IgD-negative memory B cell (primary cell): ENCODE measurements around the gene FSIP1. TPM values are rescaled to one million over a fixed set of nuclear protein-coding genes. Genes with fewer than 3 reads are reported as not detected.

ENCODE experiments used
- H3K27ac Mint-ChIP-seq, 3 donors: one replicate each; pipeline ENCODE4 v1.8.0; 2020 to 2022; ENCODE audit warnings: mild to moderate bottlenecking in 3 of 3, mixed read lengths in 3 of 3, moderate library complexity in 1 of 3
- H3K27me3 Mint-ChIP-seq: one replicate; pipeline ENCODE4 v1.8.0; 2021; ENCODE audit warnings: mixed read lengths
- H3K36me3 Mint-ChIP-seq: one replicate; pipeline ENCODE4 v1.8.0; 2020; ENCODE audit warnings: mild to moderate bottlenecking, mixed read lengths
- H3K4me1 Mint-ChIP-seq, 3 donors: one replicate each; pipeline ENCODE4 v1.8.0; 2020 to 2022; ENCODE audit warnings: mixed read lengths in 3 of 3, mild to moderate bottlenecking in 1 of 3
- H3K4me3 Mint-ChIP-seq, 4 donors: one replicate each; pipeline ENCODE4 v1.8.0; 2020 to 2022; ENCODE audit warnings: mild to moderate bottlenecking in 4 of 4, mixed read lengths in 4 of 4, moderate library complexity in 3 of 4
- H3K9me3 Mint-ChIP-seq, 3 donors: one replicate each; pipeline ENCODE4 v1.8.0; 2020 to 2021; ENCODE audit warnings: mixed read lengths in 3 of 3, mild to moderate bottlenecking in 1 of 3
- polyA plus RNA-seq: library from polyadenylated mRNA; unstranded; fragments of 300-500 nt; fragmentation: Illumina TruSeq; gene quantifications from one replicate; pipeline ENCODE4 v1.2.3, GENCODE V29; 2021

FSIP1 gene
- polyA plus RNA-seq, 1 donor from 2014 or later: 0.61 TPM

DNA sequence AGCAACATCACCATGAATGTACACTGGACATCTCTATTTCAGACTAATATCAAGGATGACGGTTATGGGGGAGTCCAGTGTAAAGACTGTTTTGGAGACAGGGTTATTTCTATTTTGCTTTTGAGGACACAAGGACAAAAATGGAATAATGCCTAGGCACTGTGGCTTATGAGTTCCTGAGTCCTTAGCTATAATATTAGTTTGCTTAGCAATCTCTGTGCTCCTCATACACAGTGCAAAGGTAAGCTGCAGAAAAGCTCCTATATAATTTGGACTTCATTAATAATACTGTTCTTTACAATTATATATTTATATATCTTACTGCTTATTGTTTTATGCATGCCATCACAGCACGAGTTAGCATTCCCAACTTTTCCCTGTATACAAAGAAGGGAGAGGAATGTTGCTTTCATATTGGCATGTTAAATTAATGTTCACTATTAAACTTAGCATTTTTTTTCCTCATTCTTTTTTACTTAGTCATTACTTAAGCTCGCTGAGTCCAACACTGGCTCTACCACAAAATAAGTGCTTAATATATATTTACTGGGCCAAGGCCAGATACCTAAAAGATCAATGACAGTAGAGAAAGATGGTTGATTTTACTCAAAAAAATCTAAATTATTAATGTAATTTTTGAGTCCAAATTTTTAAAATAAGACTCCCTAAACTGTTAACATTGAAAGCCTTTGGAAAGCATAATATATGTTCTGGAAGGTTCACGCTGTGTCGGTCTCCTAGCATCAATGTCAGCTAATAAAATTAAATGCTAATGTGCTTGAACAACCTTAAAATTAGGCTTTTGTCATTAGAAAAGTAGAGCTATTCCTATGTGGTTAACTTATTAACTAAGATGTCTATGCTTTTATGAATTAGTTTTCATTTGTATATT is 187.9 kb downstream of the FSIP1 start:
- Mint-ChIP-seq H3K36me3 (no peaks in the 10 kb centered on the region), H3K9me3 (no peaks in the 10 kb centered on the region), H3K4me1 (peaks cover 0 to 1% (median 0%) of the 10 kb centered on the region in 3 donors), H3K27ac (no peak overlapping the region), H3K27me3 (no peaks in the 10 kb centered on the region), H3K4me3 (no peak overlapping the region)

DNA sequence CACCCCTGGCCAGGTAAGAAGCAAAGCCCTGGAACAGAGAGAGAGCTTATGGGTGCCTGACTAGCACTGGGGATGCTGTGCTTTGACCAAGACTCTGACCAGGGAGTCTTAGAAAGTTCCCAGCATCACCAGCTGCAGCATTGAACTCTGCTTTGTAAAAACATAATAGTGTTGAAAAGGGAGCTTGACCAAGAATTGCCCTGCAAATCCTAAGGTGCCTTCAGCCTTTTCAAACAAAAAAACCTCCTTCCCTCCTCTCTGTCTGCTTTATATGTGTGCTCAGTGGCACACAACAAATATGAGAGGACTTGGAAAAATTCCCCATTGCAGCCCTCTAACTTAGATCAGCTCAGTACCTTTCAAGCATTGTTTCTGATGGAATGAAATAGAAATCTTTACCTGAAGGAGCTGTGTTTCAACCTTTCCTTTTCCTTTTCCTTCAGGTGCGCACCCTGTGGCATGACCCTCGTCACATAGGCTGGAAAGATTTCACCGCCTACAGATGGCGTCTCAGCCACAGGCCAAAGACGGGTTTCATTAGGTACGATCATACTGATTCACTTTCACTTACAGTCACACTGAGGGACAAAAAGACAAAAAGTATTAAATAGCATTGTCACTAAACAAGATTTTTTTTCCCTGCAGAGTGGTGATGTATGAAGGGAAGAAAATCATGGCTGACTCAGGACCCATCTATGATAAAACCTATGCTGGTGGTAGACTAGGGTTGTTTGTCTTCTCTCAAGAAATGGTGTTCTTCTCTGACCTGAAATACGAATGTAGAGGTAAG is 188.8 kb downstream of the FSIP1 start:
- Mint-ChIP-seq H3K4me1 (peaks cover 0 to 1% (median 0%) of the 10 kb centered on the region in 3 donors), H3K4me3 (no peak overlapping the region), H3K9me3 (no peaks in the 10 kb centered on the region), H3K27me3 (no peaks in the 10 kb centered on the region), H3K36me3 (no peaks in the 10 kb centered on the region), H3K27ac (no peak overlapping the region)

DNA sequence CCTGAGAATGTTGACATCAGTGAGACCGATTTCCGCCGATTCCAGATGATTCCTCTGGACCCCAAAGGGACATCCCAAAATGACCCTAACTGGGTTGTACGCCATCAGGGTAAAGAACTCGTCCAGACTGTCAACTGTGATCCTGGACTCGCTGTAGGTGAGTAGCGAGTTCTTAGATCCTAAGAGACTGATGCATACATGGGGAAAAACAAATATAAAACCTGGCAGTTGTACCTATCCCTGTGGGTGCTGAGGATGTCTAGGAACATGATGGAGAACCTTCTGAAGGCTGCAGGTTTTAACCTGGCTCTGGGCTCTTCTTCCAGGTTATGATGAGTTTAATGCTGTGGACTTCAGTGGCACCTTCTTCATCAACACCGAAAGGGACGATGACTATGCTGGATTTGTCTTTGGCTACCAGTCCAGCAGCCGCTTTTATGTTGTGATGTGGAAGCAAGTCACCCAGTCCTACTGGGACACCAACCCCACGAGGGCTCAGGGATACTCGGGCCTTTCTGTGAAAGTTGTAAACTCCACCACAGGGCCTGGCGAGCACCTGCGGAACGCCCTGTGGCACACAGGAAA is 189.5 kb downstream of the FSIP1 start:
- H3K27ac Mint-ChIP-seq: no peak overlapping the region
- H3K4me3 Mint-ChIP-seq: no peak overlapping the region
- H3K9me3 Mint-ChIP-seq: no peaks in the 10 kb centered on the region
- H3K4me1 Mint-ChIP-seq: peaks cover 0 to 1% (median 0%) of the 10 kb centered on the region in 3 donors
- no peaks in the 10 kb centered on the region for H3K36me3 Mint-ChIP-seq
- no peaks in the 10 kb centered on the region for H3K27me3 Mint-ChIP-seq

DNA sequence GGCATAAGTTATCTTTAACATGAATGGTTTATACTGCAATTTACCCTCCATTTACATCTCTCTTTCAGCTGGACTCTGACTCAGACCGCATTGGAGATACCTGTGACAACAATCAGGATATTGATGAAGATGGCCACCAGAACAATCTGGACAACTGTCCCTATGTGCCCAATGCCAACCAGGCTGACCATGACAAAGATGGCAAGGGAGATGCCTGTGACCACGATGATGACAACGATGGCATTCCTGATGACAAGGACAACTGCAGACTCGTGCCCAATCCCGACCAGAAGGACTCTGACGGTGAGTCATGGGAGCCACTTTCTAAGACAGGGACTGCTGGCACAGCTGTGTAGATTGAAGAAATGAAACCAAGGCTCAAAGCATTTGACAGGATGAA is 190.1 kb downstream of the FSIP1 start:
- Mint-ChIP-seq H3K4me3 (no peak overlapping the region), H3K9me3 (no peaks in the 10 kb centered on the region), H3K27me3 (no peaks in the 10 kb centered on the region), H3K36me3 (no peaks in the 10 kb centered on the region), H3K4me1 (peaks cover 0 to 1% (median 0%) of the 10 kb centered on the region in 3 donors), H3K27ac (no peak overlapping the region)

DNA sequence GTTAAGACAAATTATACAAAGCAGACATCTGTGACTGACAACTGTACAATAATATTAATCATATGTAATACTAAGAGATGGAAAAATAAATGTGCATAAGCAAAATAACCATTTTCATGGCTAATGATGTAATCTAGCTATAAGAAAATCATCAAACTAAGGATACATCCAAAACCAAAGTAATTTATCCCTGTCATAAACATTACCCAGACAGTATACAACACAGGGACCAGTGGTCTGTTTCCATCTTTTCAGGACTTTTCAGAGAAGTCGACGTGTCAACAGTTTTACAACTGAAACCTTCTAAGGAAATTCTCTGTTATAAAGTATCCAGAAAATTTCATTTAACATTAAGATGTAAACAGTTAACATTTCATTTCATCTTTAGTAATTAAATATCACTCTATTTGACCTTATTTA is 190.7 kb downstream of the FSIP1 start:
- no peaks in the 10 kb centered on the region for H3K9me3 Mint-ChIP-seq
- no peak overlapping the region for H3K4me3 Mint-ChIP-seq
- H3K36me3 Mint-ChIP-seq: no peaks in the 10 kb centered on the region
- H3K4me1 Mint-ChIP-seq: peaks cover 0 to 1% (median 0%) of the 10 kb centered on the region in 3 donors
- H3K27me3 Mint-ChIP-seq: no peaks in the 10 kb centered on the region
- H3K27ac Mint-ChIP-seq: no peak overlapping the region

DNA sequence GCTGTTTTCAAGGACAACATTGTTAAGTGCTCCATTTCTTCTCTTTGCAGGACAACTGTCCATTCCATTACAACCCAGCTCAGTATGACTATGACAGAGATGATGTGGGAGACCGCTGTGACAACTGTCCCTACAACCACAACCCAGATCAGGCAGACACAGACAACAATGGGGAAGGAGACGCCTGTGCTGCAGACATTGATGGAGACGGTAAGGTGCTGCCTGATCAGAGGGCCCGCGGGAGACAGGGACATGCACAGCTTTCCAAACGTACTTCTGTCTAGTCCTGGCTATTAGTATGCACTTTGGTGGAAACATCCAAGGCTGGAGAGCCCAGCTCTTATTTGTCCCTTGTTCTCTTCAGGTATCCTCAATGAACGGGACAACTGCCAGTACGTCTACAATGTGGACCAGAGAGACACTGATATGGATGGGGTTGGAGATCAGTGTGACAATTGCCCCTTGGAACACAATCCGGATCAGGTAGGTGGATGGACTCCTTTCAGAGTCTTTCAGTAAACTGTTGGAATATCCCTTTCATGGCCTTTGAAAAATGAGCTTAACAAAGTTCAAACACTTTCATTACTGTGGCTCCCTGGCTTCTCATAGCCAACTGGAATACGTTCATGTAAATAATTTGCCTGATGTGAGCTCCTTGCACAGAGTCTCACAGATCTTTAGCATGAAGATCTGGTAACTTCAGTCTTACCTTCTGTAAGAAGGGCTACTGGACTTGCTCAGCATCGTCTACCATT is 191.3 kb downstream of the FSIP1 start:
- no peaks in the 10 kb centered on the region for H3K36me3 Mint-ChIP-seq
- no peak overlapping the region for H3K4me3 Mint-ChIP-seq
- H3K27ac Mint-ChIP-seq: no peak overlapping the region
- H3K27me3 Mint-ChIP-seq: no peaks in the 10 kb centered on the region
- H3K9me3 Mint-ChIP-seq: no peaks in the 10 kb centered on the region
- peaks cover 0 to 1% (median 0%) of the 10 kb centered on the region in 3 donors for H3K4me1 Mint-ChIP-seq

DNA sequence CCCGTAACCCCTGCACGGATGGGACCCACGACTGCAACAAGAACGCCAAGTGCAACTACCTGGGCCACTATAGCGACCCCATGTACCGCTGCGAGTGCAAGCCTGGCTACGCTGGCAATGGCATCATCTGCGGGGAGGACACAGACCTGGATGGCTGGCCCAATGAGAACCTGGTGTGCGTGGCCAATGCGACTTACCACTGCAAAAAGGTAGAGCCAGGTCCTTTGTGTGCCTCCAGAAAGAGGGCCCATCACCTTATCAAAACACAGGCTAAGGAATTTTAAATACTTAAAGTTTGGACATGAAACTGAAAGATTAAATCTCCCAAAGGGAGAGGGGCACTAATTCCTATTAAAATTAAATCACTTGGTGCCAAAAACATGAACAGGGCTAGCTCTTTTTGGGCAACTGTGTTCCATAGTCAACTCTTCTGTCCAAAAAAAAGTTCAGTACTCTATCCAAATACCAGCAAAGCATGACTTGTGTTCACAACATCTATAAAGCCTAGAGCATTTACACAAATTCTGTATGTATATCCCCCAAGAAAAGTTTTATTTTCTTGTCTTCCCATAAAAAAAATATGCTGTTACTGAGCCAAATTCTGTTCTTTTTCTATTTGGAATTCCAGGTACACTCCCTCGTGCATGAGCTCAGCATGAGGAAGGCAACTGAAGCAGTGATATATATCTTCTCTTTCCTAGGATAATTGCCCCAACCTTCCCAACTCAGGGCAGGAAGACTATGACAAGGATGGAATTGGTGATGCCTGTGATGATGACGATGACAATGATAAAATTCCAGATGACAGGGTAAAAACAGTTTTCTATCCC is 192.6 kb downstream of the FSIP1 start:
- Mint-ChIP-seq H3K36me3 (no peaks in the 10 kb centered on the region), H3K27ac (no peak overlapping the region), H3K27me3 (no peaks in the 10 kb centered on the region)

DNA sequence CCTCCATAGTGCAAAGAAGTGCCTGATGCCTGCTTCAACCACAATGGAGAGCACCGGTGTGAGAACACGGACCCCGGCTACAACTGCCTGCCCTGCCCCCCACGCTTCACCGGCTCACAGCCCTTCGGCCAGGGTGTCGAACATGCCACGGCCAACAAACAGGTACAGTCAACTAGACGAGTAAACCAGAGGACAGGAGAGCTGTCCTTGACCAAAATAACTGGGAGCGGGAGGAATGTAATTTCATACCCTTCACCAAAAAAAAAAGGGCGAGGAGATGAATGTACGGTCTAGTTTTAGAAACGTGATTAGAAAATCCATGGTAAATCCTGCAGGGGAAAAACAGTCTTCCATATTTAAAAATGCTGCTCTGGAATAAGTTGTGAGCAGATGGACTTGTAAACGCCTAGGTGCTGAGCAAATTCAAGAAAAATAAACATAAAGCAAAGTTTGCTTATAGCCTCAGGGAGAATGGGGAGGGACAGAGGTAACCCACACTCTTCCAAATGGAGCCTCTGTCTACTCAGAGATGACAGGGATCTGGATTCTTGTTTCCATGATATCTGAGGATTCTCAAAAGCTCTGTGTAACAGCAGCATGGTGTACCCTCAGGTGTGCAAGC is 193.3 kb downstream of the FSIP1 start:
- Mint-ChIP-seq H3K27me3 (no peaks in the 10 kb centered on the region), H3K4me3 (no peak overlapping the region), H3K9me3 (no peaks in the 10 kb centered on the region), H3K36me3 (no peaks in the 10 kb centered on the region), H3K4me1 (peaks cover 0 to 1% (median 0%) of the 10 kb centered on the region in 3 donors), H3K27ac (no peak overlapping the region)

More for the DNA sequence above, 192.6 kb downstream of the FSIP1 start:
- H3K4me3 Mint-ChIP-seq: no peak overlapping the region
- H3K4me1 Mint-ChIP-seq: peaks cover 0 to 1% (median 0%) of the 10 kb centered on the region in 3 donors
- H3K9me3 Mint-ChIP-seq: no peaks in the 10 kb centered on the region

DNA sequence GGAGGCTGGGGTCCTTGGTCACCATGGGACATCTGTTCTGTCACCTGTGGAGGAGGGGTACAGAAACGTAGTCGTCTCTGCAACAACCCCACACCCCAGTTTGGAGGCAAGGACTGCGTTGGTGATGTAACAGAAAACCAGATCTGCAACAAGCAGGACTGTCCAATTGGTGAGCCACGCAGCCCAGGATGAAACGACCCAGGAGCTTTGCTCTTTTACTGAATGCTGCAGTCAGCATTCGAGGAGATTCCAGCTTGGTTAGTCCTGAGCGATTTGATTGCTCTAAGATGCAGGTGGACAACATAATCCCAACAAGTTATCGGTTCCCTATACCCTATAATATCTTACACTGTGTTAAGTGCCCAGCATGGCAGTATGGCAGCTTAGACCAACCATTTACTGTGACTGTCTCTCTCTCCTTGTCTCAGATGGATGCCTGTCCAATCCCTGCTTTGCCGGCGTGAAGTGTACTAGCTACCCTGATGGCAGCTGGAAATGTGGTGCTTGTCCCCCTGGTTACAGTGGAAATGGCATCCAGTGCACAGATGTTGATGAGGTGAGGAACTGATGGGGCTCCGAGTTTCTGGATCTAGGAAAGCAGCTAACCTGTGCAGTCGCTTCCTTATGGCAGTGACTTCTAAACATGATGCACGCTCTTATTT is 194.0 kb downstream of the FSIP1 start:
- Mint-ChIP-seq H3K9me3 (no peaks in the 10 kb centered on the region), H3K4me1 (no peaks in the 10 kb centered on the region), H3K27ac (no peak overlapping the region), H3K27me3 (peaks cover 3% of the 10 kb centered on the region), H3K4me3 (no peak overlapping the region), H3K36me3 (no peaks in the 10 kb centered on the region)

DNA sequence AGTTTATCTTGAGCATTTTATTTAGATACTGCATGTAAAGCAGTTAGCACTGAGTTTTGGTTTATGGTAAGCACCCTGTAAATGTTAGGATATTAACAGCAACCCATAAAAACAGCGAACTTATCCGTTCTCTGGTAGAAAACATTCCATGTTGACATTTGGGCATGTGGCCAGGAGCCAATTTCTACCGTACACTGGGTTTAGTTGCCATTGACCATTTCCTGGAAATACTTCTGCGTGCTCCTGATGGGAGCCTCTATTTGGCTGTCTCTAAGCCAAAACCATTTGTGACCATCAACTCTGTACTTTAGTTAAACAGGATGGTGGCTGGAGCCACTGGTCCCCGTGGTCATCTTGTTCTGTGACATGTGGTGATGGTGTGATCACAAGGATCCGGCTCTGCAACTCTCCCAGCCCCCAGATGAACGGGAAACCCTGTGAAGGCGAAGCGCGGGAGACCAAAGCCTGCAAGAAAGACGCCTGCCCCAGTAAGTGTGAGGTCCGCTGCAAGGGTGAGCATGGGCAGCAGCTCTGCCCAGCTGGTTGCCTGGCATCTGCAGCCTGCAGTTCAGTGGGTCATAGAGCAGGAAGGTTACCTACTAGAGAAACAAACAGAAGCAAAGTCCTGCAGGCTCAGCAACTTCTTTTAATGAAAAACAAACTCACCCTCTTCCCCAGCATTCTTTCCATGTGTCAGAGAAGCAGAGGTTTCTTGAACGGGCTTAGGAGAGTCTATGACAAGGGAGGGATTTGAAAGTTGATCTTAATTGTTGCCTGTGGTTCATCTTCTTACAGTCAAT is 194.7 kb downstream of the FSIP1 start:
- no peaks in the 10 kb centered on the region for H3K36me3 Mint-ChIP-seq
- H3K4me3 Mint-ChIP-seq: no peak overlapping the region
- no peak overlapping the region for H3K27ac Mint-ChIP-seq
- H3K9me3 Mint-ChIP-seq: no peaks in the 10 kb centered on the region
- peaks cover 7% of the 10 kb centered on the region for H3K27me3 Mint-ChIP-seq
- H3K4me1 Mint-ChIP-seq: no peaks in the 10 kb centered on the region

DNA sequence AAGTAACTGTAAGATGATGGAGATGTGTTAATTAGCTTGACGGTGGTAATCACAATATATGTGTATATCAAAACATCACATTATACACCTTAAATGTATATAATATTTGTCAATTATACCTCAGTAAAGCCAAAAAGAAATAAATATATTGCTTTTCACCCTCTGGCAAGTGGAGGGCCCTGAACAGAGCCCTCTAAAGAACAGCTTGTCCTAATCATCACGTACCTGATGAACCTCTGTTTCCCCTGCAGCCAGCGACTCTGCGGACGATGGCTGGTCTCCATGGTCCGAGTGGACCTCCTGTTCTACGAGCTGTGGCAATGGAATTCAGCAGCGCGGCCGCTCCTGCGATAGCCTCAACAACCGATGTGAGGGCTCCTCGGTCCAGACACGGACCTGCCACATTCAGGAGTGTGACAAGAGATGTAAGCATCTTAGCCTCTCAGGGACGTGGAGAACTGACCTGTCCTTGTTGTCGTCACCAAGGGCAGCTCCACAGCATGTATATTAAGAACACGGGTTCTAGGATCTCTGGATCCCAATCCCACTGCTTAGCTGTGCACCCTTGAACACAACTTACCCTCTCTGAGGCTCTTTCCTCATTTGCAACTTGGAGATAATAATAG is 195.4 kb downstream of the FSIP1 start:
- Mint-ChIP-seq H3K27ac (no peak overlapping the region), H3K4me1 (no peaks in the 10 kb centered on the region), H3K9me3 (no peaks in the 10 kb centered on the region), H3K36me3 (no peaks in the 10 kb centered on the region), H3K4me3 (no peak overlapping the region), H3K27me3 (peaks cover 7% of the 10 kb centered on the region)

DNA sequence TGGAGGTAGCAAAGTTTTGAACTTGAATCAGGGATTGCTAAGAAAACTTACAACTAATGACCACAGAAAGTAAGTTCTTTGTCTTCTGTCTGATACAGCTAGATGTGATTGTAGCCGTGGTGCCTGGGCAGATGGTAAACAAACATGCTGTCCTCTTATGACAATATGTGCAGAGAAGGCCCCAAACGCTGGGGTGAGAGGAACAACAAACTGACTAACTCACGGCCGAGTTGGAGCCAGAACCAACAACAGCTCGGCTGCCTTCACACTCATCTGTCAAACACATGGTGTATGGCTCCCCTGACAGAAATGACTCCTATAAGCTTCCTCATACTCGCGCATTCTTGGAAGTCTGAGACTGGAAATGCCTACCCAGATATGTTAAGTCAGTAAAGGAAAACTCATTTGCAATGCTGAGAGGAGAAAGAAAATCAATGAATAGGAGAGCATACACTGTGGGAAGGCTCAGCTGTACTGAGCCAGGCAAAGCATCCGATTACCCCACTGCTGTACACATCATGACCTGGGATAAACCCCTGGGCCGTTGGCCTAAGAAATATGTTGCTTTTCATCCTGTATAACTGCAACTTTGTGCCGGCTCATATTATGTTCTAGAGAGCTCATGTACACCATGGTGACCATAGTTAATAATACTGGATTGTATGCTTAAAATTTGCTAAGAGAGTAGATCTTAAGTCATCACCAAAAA is 196.1 kb downstream of the FSIP1 start:
- Mint-ChIP-seq H3K27me3 (peaks cover 12% of the 10 kb centered on the region), H3K4me1 (no peaks in the 10 kb centered on the region), H3K4me3 (no peak overlapping the region), H3K36me3 (no peaks in the 10 kb centered on the region), H3K9me3 (no peaks in the 10 kb centered on the region), H3K27ac (no peak overlapping the region)
